ENCODE results near the gene MCTS1.
"Not testable (repeated sequence)": the region's sequence is repeated elsewhere in the genome, so short reads cannot be mapped to it uniquely, and the experiment has no call there.

MCTS1 gene

DNA sequence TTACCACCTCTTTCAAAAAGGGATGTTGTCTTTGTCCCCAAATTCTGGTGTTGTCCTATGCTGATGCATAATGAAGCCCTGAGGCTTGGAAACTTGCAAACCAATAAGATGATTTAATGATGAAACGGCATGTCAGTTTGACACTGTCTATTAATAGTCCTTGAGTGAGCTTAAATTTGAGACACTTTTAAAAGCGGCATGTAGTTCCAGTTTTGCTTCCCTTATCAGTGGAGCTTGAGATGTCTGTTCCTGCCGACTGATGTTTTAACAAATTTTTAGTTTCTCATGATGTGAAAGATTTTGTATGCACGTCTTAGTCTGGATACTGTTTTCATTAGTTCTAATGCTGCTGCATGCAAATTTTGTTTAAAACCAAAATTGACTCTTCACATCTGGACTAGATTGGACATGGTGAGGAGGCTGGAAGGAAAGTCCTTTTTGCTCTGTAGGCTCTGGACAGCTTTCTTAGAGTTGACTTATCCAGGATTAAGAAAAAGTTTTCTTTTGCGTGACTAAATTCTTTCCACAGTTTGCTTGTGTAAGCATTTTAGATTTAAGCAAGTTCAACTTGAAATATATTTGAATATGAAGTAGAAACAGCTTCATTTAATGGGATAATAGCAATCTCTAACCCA lies 14.2 kb downstream of the MCTS1 start:
- DNase-seq (ENCODE audit: insufficient read length, low spot score) (no peak), FAIRE-seq (no peak)
- TF ChIP-seq POLR2AphosphoS5 (IDR thresholded peaks at IDR 0.05; ENCODE audit: low read depth, low read length) (no peak), PAX5 (IDR thresholded peaks at IDR 0.05; ENCODE audit: insufficient read depth, low read length, severe bottlenecking) (no peak), POU2F2 (IDR thresholded peaks at IDR 0.05; ENCODE audit: low read depth, low read length) (no peak), POLR2A (IDR thresholded peaks at IDR 0.05; ENCODE audit: low read depth, low read length) (no peak), SPI1 (IDR thresholded peaks at IDR 0.05; ENCODE audit: low read depth, low read length) (no peak)

DNA sequence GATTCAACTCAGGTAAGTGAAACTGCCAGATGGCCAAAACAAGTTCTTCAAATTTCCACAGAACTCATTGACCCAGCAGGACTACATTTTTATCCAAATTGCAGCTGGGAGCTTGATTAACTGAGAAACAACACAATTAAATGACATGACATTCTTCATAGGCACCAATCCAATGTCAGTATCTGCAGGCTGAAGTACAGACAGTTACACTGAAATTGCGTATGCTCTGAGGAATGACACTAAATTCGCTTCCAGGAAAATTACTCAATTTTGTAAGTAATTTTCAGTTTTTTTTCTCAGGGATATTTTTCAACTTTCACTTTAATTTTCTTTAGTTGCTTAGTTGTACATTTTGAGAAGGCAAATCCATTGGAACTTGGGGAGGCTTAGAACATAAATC lies 21.5 kb downstream of the MCTS1 start:
- TF ChIP-seq SPI1 (IDR thresholded peaks at IDR 0.05; ENCODE audit: low read depth, low read length) (no peak), POLR2A (IDR thresholded peaks at IDR 0.05; ENCODE audit: low read depth, low read length) (no peak), TAF1 (IDR thresholded peaks at IDR 0.05; ENCODE audit: low read depth, low read length) (no peak), PAX5 (IDR thresholded peaks at IDR 0.05; ENCODE audit: insufficient read depth, low read length, severe bottlenecking) (no peak), POLR2AphosphoS5 (IDR thresholded peaks at IDR 0.05; ENCODE audit: low read depth, low read length) (no peak), POU2F2 (IDR thresholded peaks at IDR 0.05; ENCODE audit: low read depth, low read length) (no peak)
- DNase-seq (ENCODE audit: insufficient read length, low spot score) (no peak), FAIRE-seq (no peak)

DNA sequence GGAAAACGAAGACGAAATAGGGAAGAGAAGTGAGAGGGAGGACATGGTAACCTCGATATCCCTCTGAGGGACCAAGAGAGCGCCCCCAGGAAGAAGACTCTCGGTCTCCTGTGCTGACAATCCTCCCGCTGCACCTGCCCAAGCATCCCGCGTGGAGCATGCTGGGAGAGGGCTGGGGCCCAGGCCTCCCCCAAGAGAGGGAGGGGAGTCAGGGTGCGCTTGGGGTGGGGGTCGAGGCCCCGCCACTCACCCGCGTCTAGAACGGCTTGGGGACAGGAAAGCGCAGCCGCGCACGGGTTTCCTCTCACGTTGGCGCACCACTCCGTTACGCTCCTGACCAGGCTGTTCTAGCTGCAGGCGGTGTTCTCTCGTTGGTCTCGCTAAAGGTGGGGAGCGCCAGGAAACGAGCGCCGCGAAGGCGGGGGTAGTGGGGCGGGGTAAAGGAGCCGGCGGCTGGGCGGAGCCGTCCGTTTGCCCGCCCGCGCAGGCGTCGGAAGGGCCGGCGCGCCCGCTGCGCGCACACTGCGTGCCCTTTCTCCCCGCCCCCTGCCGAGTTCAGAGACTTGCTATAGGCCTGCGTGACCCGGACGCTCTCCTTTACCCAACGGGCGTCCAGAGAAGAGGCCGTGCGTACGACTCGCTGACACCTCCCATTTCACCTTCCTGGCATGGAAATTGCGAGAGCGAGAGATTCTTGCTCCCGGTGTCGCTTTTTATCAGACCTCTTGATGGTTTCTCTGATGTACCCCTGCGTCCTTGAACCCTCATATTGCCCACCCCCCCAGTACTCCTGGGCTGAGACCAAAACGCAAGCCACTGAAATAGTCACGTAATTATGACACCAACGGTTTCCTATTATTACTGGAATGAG lies 26.0 kb downstream of the MCTS1 start, which contains the start of gene C1GALT1C1:
Gene C1GALT1C1 (minus strand): TSS at position 388 of the 871 bp plus-strand sequence. CDS start 2,888 bp downstream, outside the sequence.
- peak; percentile 53 for DNase-seq (ENCODE audit: insufficient read length, low spot score)
- FAIRE-seq, result peak; percentile 98
- TF ChIP-seq POLR2AphosphoS5 (IDR thresholded peaks at IDR 0.05; ENCODE audit: low read depth, low read length) (0 out of 2 replicates have a peak, but pooled peaks have one; percentile 52), POU2F2 (IDR thresholded peaks at IDR 0.05; ENCODE audit: low read depth, low read length) (no peak), POLR2A (IDR thresholded peaks at IDR 0.05; ENCODE audit: low read depth, low read length) (peak; percentile 41)

DNA sequence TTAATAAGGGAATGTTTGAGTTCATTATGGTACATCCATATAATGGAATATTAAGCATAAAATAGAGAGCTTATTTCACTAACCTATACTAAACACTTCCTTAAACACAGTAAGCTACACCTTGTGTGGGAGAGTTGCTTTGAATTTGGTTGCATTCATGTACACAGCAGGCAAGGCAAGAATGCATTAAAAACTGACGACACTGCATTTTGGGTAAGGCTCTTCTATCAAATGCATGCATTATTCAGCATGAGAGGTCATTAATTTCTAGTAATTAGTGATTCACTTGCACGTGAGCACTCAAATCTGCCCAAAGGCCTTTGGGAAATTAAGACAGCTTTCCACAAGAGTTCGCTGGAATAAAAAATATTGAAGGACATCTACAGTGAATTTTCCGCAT lies 34.7 kb downstream of the MCTS1 start:
- FAIRE-seq (no peak), DNase-seq (ENCODE audit: insufficient read length, low spot score) (no peak)
- TF ChIP-seq PAX5 (IDR thresholded peaks at IDR 0.05; ENCODE audit: insufficient read depth, low read length, severe bottlenecking), result no peak
- TF ChIP-seq POLR2A (IDR thresholded peaks at IDR 0.05; ENCODE audit: low read depth, low read length), result no peak
- no peak for TF ChIP-seq TAF1 (IDR thresholded peaks at IDR 0.05; ENCODE audit: low read depth, low read length)
- no peak for TF ChIP-seq POLR2AphosphoS5 (IDR thresholded peaks at IDR 0.05; ENCODE audit: low read depth, low read length)
- TF ChIP-seq POU2F2 (IDR thresholded peaks at IDR 0.05; ENCODE audit: low read depth, low read length), result no peak
- TF ChIP-seq SPI1 (IDR thresholded peaks at IDR 0.05; ENCODE audit: low read depth, low read length), result no peak

DNA sequence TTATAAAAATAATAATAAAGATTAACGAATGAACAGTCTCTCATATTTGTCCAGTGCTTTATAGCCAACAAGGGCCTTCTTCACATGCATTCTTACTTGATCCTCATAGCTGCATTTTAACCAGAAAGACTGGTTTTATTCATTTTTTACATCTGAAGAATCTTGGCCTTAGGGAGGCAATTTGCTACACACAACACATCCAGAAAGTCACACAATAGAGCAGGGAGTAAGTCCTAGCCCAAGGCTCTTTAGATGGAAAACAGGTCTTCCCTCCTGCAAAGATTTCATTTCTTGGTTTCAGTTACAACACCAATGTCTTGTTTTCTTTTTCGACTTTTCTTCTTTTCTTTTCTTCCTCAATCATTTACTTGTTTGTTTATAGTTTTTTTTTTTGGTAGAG lies 39.0 kb downstream of the MCTS1 start:
- DNase-seq (ENCODE audit: insufficient read length, low spot score) (no peak), FAIRE-seq (no peak)
- no peak for TF ChIP-seq POLR2A (IDR thresholded peaks at IDR 0.05; ENCODE audit: low read depth, low read length)
- TF ChIP-seq POLR2AphosphoS5 (IDR thresholded peaks at IDR 0.05; ENCODE audit: low read depth, low read length), result no peak
- TF ChIP-seq TAF1 (IDR thresholded peaks at IDR 0.05; ENCODE audit: low read depth, low read length), result no peak
- TF ChIP-seq PAX5 (IDR thresholded peaks at IDR 0.05; ENCODE audit: insufficient read depth, low read length, severe bottlenecking), result no peak
- no peak for TF ChIP-seq SPI1 (IDR thresholded peaks at IDR 0.05; ENCODE audit: low read depth, low read length)
- TF ChIP-seq POU2F2 (IDR thresholded peaks at IDR 0.05; ENCODE audit: low read depth, low read length), result no peak

DNA sequence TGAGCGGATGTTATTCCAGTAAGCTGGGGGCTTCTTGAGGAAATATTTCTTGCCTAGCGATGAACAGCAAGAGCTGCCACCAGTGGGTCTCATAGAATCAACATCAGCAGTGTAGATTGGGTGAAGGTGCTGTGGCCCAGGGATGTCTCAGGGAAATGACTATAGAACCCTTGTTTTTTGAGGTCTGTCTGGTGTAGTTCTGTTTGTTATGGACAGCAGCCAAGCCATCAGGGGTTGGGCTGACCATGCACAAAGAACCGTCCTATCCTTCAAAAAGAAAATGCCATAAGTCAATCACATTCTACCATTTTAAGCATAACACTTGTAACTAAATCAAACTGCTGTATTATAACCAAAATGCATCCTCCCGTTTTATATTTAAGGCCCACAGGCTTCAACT lies 43.2 kb downstream of the MCTS1 start:
- no peak for FAIRE-seq
- no peak for DNase-seq (ENCODE audit: insufficient read length, low spot score)
- TF ChIP-seq POLR2A (IDR thresholded peaks at IDR 0.05; ENCODE audit: low read depth, low read length) (no peak), TAF1 (IDR thresholded peaks at IDR 0.05; ENCODE audit: low read depth, low read length) (no peak)

DNA sequence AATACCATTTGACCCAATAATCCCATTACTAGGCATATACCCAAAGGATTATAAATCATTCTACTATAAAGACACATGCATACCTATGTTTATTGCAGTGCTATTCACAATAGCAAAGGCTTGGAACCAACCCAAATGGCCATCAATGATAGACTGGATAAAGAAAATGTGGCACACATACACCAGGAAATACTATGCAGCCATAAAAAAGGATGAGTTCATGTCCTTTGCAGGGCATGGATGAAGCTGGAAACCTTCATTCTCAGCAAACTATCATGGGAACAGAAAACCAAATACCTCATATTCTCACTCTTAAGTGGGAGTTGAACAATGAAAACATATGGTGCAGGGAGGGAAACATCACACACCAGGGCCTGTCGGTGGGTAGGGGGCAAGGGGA lies 48.4 kb downstream of the MCTS1 start:
- not testable (repeated sequence) for FAIRE-seq; DNase-seq (ENCODE audit: insufficient read length, low spot score)

DNA sequence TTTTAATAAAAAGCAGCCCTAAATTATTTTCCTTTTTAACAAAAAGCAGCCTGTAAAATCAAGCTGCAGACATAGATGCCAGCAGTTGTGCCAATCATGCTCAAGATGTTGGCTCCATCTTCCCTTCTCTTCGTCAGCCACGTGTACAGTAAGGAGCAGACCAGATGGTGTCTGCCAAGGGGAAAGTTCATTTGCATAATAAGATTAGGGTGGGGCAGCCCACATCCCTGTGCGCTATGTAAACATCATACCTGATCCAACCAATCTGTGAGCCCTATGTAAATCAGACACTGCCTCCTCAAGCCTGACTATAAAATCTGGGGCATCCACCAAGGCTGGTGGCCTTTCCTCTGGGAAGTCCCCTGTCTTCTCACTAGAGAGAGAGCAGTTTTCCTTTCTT lies 49.1 kb downstream of the MCTS1 start:
- no peak for FAIRE-seq
- no peak for DNase-seq (ENCODE audit: insufficient read length, low spot score)
- TF ChIP-seq POLR2AphosphoS5 (IDR thresholded peaks at IDR 0.05; ENCODE audit: low read depth, low read length) (no peak), POU2F2 (IDR thresholded peaks at IDR 0.05; ENCODE audit: low read depth, low read length) (no peak), PAX5 (IDR thresholded peaks at IDR 0.05; ENCODE audit: insufficient read depth, low read length, severe bottlenecking) (no peak), SPI1 (IDR thresholded peaks at IDR 0.05; ENCODE audit: low read depth, low read length) (no peak), POLR2A (IDR thresholded peaks at IDR 0.05; ENCODE audit: low read depth, low read length) (no peak), TAF1 (IDR thresholded peaks at IDR 0.05; ENCODE audit: low read depth, low read length) (no peak)

DNA sequence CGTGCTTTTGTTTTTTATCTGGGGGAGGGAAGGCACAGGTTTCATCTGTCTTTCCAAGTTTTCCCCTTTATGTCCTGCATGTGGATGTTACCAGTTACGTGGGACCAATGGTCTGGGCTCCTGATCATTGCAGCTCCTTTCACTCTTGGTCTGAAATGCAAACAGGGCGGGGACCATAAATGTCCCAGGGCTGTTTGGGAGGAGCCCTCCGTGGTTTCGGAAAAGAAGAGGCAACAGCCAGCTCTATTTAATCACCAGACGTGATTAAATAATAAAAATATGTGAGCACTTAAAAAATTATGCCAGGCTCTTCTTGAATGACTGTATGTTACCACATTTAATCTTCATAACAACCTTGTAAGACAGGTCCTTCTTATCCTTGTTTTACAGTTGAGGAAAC lies 56.7 kb downstream of the MCTS1 start:
- FAIRE-seq (no peak), DNase-seq (ENCODE audit: insufficient read length, low spot score) (no peak)

More for the DNA sequence above, 56.7 kb downstream of the MCTS1 start:
- TF ChIP-seq TAF1 (IDR thresholded peaks at IDR 0.05; ENCODE audit: low read depth, low read length) (no peak), POLR2AphosphoS5 (IDR thresholded peaks at IDR 0.05; ENCODE audit: low read depth, low read length) (no peak), POU2F2 (IDR thresholded peaks at IDR 0.05; ENCODE audit: low read depth, low read length) (no peak), SPI1 (IDR thresholded peaks at IDR 0.05; ENCODE audit: low read depth, low read length) (no peak), POLR2A (IDR thresholded peaks at IDR 0.05; ENCODE audit: low read depth, low read length) (no peak), PAX5 (IDR thresholded peaks at IDR 0.05; ENCODE audit: insufficient read depth, low read length, severe bottlenecking) (no peak)

All from GM12891 (cell line).